HFF-Myc (cell line): ENCODE measurements around the gene FILIP1L.

Experiments
- DNase-seq: peaks from one replicate; pipeline ENCODE4 v3.0.0-alpha.2; 2011; ENCODE audit warnings: low read depth; ENCODE audit errors: extremely low read depth
- H3K4me3 ChIP-seq: replicated peaks from 2 replicates; pipeline ENCODE4 v1.5.1; 2011; ENCODE audit warnings: low read depth, mild to moderate bottlenecking, control low read depth, low read length
- CTCF ChIP-seq: IDR thresholded peaks from 2 replicates; pipeline ENCODE4 v1.5.1; 2012; ENCODE audit warnings: mild to moderate bottlenecking, low read depth, low read length, control low read depth; ENCODE audit errors: missing control alignments

FILIP1L gene

GRCh38 chr3:99839613-99840012 is 274.7 kb downstream of the FILIP1L start:
- TF ChIP-seq CTCF = no peak
- DNase-seq = no peak
- no peak overlapping the region for H3K4me3 ChIP-seq

DNA sequence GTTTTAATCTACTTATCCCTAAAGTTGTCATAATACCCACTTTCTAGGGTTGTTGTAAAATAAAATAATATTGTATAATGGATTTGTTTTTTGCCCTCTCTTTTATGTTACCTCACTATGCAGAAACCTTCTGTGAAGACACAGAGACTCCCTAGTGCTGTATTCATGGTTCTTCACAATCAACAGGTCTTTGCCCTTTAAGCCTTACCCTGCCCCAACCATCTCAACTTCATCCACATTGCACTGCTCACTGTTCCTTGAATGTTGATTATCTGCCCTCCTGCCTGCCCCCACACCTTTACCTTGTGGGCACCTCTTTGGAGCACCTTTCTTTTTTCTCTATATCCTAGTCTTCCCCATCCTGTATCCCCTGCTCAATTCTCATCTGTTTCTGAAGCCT is 275.5 kb downstream of the FILIP1L start:
- DNase-seq = no peak
- no peak overlapping the region for H3K4me3 ChIP-seq
- no peak for TF ChIP-seq CTCF

- no peak for DNase-seq
- no peak for TF ChIP-seq CTCF
Measured at GRCh38 chr3:99837715-99838114, 276.6 kb downstream of the FILIP1L start.

DNA sequence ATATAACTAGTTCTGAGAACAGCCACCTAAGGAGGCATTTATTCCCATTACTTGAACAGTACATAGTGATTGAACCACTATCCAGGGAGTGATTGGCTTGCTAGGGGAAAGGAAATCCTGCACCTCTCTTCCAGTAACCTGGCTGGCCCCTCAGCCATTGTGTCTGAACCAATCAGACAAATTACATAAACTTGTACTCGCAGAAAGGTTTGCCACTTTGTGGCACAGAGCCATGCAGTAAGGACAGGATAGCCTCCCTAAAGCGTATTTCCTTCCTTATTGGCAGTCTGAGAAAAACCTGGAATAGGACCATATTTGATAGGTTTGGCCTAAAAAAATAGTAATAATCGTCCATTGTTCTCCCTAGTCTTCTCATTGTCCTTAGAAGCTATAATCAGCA is 277.6 kb downstream of the FILIP1L start:
- no peak for TF ChIP-seq CTCF
- no peak for DNase-seq
- no peak overlapping the region for H3K4me3 ChIP-seq

More at GRCh38 chr3:99837715-99838114, 276.6 kb downstream of the FILIP1L start:
- H3K4me3 ChIP-seq = no peak overlapping the region

DNA sequence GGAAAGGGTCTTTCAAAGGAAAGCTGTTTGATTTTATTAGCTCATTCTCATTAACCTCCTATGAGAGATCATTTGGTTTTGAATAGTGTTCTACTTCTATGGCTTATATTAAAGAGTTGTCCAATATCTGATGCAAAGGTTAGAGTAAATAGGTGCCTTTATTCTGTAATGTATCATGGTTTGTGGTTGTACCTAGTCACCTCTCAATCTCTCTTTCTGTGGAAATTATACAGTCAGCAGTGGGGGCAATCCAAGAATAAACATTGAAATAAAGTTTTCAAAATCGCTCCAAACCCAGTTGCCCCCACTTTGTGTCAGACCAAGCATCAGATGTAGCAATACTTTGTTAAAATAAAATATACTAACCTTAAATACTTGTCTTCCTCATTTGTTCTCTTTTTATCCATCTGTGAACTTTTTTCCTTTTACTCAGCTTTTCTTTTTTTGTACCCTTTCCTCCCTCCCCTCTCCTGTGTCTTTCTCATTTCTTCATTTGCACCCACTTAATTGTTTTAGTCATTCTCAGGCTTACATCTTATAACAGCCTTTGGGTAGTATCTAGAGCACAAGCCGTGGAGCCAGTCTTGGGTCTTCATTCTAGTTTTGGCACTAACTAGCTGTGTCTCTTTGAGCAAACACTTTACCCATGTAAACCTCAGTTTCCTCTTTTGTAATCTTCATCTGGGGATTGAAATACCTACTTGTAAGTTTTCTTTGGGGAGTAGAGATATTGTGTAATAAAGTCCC is 279.9 kb downstream of the FILIP1L start:
- DNase-seq = no peak
- H3K4me3 ChIP-seq = no peak overlapping the region
- no peak for TF ChIP-seq CTCF

DNA sequence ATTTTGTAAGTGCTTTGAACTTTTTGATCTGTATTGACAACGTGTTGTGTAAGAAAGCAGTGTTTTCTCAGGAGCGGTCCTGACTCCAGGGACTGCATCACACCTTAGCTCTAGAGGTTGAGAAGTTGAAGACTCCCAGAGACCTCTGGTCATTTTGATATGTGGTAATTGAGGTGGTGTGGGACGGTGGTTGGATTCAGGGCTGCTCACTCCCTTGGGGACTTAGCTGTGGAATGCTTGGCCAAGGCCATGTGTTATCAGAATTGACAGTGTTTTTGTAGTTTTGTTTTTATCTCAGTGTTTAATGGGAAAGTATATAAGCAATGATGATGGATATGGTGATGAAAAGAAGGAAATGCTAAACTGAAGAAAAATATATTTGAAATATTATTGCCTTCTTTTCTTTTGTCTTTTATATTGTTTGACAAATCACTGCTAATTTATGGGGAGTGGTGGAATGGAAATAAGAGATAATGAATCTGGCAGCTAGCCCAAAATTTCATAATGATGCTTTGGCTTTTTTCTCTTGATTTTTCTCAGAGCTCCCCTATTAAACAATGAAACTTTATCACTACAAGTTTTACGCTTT is 280.6 kb downstream of the FILIP1L start:
- H3K4me3 ChIP-seq = no peak overlapping the region
- no peak for DNase-seq
- TF ChIP-seq CTCF = no peak

GRCh38 chr3:99829844-99830243 is 284.5 kb downstream of the FILIP1L start:
- DNase-seq = no peak
- no peak overlapping the region for H3K4me3 ChIP-seq
- TF ChIP-seq CTCF = no peak
